HG02970 (cell line): ENCODE measurements around the gene USP4.
"Not testable (repeated sequence)": the region's sequence is repeated elsewhere in the genome, so short reads cannot be mapped to it uniquely, and the experiment has no call there.

ENCODE experiments used
- ATAC-seq: cut with Tn5 transposase; IDR thresholded peaks from one replicate; pipeline ENCODE4 v1.9.1; 2021; ENCODE audit warnings: mild to moderate bottlenecking, moderate library complexity, moderate number of reproducible peaks; ENCODE audit not compliant: unreplicated experiment, low FRiP score

USP4 gene

DNA sequence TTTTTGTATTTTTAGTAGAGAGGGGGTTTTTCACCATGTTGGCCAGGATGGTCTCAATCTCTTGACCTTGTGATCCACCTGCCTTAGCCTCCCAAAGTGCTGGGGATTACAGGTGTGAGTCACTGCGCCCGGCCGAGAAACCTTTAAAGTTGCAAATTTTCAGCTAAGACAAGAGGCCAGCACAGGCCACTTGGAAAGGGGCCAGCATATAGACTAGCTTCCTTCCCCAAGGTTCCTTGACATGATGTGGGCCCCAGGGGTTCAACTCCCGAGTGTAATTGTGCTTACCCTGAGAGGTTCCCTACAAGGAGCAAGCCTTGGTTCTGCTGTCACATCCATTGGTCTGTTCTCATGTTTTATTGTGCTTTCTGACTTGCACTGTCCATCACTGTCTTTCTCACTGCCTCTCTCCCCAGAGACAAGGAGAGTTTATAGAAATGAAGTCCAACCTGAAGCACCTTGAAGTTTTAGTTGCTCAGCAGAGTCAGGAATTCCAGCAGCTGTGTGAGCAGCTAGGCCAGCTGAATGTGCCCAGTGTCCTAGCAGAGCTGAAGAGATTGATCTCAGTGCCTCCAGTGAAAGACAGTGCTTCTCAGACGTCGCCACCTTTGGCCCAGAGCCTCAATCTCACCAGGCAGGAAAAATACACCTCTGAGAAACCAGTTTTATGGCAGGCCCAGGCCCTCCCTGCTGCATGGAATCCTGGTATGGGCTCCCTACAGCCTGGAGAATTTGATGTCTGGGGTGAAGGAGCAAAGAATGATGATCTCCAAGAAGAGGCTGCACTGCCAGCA lies 83.9 kb downstream of the USP4 start:
- no peak for ATAC-seq

DNA sequence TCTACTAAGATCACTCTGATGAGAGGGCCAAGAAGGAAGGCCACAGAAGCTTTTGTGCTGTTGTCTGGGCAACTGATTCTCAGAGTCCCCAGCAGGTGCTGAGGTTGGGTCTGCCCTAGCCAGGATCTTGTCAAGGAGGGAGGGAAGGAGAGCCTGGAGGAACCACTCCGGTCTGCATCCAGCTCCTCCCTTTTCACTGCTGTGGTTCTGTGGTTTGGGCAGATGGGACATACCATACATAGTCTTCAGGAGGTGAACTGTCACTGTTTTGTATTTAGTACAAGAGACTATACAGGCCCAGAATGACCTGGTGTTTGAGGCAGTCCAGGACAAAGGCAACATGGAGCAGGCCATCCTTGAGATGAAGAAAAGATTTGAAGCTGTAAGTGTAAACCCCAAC lies 84.7 kb downstream of the USP4 start:
- no peak for ATAC-seq

DNA sequence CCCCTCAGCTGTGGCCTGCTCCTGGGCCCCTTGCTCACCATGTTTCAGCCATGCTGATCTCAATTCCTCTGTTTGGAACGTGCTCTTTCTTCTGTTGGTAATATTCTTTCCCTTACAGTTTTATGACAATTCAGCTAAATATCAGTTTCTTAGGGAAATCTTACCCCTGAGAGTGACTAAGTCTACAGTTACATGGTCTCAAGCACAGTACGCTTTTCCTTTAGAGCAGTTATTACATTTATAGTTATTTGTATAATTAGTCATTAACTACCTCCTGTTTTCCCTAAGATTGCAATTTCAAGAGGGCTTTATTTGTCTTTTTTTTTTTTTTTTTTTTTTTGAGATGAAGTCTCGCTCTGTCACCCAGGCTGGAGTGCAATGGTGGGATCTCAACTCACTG lies 86.3 kb downstream of the USP4 start:
- ATAC-seq: no peak

DNA sequence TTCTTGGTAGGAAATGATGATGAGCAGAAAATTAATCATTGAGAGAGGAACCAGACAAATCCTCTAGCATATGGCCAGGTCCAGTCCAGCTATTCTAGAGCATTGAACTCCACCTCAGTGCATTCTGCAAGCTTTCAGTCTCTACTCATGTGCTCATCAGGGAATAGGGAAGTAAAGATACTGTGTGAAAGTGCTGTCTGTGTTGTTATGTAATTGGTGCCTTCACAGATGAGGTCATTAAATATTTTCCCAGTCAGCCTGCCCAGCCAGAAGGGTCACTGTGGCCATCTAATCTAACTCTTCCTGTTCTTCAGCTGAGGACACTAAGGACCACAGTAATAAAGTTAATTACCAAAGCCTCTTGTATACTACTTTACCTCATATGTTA lies 91.0 kb downstream of the USP4 start:
- no peak for ATAC-seq

DNA sequence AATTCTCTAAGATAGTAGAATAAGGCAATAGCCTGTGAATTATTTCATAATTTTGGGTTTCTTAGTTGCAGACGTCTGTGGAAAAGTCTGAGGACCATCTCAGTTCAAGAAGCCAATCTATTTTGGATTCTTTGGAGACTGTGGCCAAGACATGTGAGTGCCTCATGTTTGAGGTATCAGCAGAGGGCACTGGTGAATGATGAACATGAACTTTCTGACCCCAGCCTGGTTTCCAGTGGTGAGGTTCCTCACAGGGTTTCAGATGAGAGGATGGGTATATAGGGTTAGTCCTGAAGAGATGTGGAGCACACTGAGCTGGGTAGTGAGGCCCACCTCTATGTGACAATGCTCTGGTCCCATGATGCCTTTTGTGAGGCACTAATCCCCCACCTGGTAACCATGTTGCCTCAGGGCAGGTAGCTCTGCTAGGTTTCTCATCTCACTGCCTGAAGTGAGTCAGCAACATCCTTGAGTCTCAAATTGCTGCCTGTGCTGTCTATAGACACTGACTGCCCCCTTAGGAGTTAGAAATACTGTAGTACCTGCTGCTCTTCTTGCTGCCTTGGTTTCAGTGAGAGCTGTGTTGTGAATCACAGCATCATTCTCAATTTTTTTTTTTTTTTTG lies 95.2 kb downstream of the USP4 start:
- ATAC-seq: no peak

DNA sequence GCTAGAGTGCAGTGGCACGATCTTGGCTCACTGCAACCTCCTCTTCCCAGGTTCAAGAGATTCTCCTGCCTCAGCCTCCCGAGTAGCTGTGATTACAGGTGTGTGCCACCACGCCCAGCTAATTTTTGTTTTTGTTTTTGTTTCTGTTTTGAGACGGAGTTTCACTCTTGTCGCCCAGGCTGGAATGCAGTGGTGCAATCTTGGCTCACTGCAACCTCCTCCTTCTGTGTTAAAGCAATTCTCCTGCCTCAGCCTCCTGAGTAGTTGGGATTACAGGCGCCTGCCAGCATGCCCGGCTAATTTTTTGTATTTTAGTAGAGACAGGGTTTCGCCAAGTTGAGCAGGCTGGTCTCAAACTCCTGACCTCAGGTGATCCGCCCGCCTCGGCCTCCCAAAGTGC lies 99.8 kb downstream of the USP4 start:
- ATAC-seq: not testable (repeated sequence)

DNA sequence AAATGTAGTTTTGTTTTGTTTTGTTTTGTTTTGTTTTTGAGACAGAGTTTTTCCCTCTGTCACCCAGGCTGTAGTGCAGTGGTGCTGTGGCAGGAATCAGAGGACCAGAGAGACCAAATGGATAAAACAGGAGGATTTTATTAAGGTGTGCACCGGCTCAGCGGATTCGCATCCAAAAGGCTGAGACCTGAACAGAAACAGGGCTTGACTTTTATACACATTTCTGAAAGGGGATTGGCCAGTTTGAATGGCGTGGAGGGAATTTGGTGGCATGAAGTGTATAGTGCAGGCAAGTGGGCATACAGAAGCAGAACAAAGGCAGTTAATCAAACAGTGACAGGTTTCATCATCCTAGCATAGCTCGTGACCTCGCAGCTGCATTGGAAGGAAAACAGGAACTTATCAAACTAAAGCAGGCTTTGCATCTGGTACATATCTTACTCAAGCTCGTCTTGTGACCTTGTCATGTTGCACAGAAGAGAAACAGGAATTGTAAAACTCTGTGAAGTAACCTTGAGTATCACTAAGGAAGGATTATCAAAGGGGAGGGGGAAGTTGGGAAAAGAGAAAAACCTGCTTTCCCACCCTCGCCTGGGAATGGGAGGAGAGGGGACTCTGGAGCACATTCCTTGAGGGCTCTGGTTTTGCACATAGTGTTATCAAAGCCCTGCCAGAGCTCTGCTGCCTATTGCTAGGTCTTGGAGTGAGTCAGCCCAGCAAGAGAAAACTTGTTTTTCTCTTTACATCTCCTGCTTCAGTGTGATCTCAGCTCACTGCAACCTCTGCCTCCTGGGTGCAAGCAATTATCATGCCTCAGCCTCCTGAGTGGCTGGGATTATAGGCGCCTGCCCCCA lies 101.4 kb downstream of the USP4 start:
- no peak for ATAC-seq

DNA sequence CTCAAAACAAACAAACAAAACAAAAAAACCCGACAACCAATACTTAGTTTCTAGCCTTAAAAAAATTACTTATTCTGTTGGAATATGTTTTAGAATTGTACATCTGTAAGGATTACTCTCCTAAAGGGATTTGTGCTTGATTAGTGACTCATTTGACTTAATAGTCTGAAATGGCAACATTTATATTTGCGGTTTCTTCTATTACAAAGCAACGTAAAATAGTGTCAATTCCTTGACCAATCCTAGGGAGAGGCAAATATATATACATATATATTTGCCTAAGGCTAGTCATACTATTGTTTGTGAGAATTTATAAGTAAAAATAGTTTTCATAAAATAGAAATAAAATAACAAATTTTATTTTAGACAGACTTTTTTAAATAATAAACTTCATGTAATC lies 102.5 kb downstream of the USP4 start:
- ATAC-seq: no peak

DNA sequence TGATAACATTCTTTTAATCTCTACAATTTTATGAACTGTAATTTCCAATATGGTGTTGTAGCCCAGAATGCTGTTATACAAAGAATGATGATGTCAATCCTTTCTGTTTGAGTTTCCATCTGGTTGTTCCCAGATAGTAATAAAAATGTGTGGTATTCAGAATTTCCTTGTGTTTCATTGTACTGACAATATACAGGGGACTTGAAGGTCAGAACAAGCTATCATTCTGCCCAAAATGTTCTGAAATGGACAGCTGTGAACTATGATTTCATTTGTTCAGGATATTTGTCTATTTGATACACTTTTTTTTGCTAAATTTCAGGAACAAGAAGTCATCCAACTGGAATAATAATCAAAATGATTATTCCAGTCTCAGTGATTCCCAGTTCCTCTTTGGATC lies 103.6 kb downstream of the USP4 start:
- no peak for ATAC-seq

DNA sequence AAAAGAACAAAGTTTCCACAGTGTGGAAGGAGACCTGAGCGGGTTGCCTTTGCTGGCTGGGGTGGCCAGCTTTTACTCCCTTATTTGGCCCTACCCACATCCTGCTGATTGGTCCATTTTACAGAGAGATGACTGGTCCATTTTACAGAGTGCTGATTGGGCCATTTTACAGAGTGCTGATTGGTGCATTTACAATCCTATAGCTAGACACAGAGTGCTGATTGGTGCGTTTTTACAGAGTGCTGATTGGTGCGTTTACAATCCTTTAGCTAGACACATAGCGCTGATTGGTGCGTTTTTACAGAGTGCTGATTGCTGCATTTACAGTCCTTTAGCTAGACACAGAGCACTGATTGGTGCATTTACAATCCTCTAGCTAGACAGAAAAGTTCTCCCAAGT lies 111.0 kb downstream of the USP4 start:
- not testable (repeated sequence) for ATAC-seq
